HG02938 (cell line): ENCODE measurements around the gene RSBN1.
A peak's percentile ranks its signal among the peaks of the same experiment; 100 is the strongest.
"Not testable (repeated sequence)": the region's sequence is repeated elsewhere in the genome, so short reads cannot be mapped to it uniquely, and the experiment has no call there.

Experiments
- ATAC-seq: cut with Tn5 transposase; IDR thresholded peaks from one replicate; pipeline ENCODE4 v1.9.1; 2021; ENCODE audit warnings: mild to moderate bottlenecking, moderate library complexity; ENCODE audit not compliant: unreplicated experiment

Gene RSBN1

GRCh38 chr1:113783254-113784103 lies 28.8 kb downstream of the RSBN1 start:
- peak; percentile 63 for ATAC-seq

- ATAC-seq = no peak
These were observed 29.9 kb downstream of the RSBN1 start for GRCh38 chr1:113782406-113782805.

- ATAC-seq = no peak
These were observed 31.7 kb downstream of the RSBN1 start for GRCh38 chr1:113780374-113781146.

GRCh38 chr1:113779542-113779941 lies 32.7 kb downstream of the RSBN1 start:
- no peak for ATAC-seq

GRCh38 chr1:113777561-113777960 lies 34.7 kb downstream of the RSBN1 start:
- ATAC-seq = no peak

- no peak for ATAC-seq
These were observed 42.2 kb downstream of the RSBN1 start for GRCh38 chr1:113770031-113770430.

- ATAC-seq = no peak
These were observed 42.7 kb downstream of the RSBN1 start for GRCh38 chr1:113769601-113769970.

- ATAC-seq = no peak
These were observed 43.2 kb downstream of the RSBN1 start for GRCh38 chr1:113768916-113769600.

GRCh38 chr1:113765306-113766230 lies 46.7 kb downstream of the RSBN1 start:
- ATAC-seq = no peak

GRCh38 chr1:113763661-113764060 lies 48.6 kb downstream of the RSBN1 start:
- no peak for ATAC-seq

GRCh38 chr1:113761937-113762336 lies 50.3 kb downstream of the RSBN1 start:
- ATAC-seq = no peak

GRCh38 chr1:113760102-113761080 lies 51.9 kb downstream of the RSBN1 start:
- no peak for ATAC-seq

- peak; percentile 74 for ATAC-seq
These were observed 52.8 kb downstream of the RSBN1 start, which contains the start of gene PHTF1 for GRCh38 chr1:113759333-113760101. Gene PHTF1 (minus strand): TSS chr1:113759486. CDS start chr1:113758703, 783 bp downstream.

GRCh38 chr1:113758631-113759332 lies 53.5 kb downstream of the RSBN1 start:
- peak; percentile 57 for ATAC-seq

GRCh38 chr1:113756461-113756860 lies 55.8 kb downstream of the RSBN1 start:
- no peak for ATAC-seq

GRCh38 chr1:113753333-113753732 lies 58.9 kb downstream of the RSBN1 start:
- not testable (repeated sequence) for ATAC-seq

- no peak for ATAC-seq
These were observed 60.8 kb downstream of the RSBN1 start for GRCh38 chr1:113751516-113751915.

- no peak for ATAC-seq
These were observed 61.2 kb downstream of the RSBN1 start for GRCh38 chr1:113751114-113751513.
